Naive B cell (primary cell): ENCODE data around the gene REELD1. TPM values are rescaled to one million over a fixed set of nuclear protein-coding genes. Genes with fewer than 3 reads are reported as not detected.

Experiments used
- ATAC-seq, 2 donors: fragments of 150-1000 bp; cut with Tn5 transposase; 2 replicates each; pipeline ENCODE4 v1.10.0; 2021; ENCODE audit warnings: low read depth in 2 of 2, mild to moderate bottlenecking in 2 of 2, moderate library complexity in 2 of 2
- DNase-seq: peaks from one replicate; pipeline ENCODE4 v3.0.0; 2022
- H3K27ac Mint-ChIP-seq, 6 donors: one replicate each; pipeline ENCODE4 v1.8.0; 2020 to 2022; ENCODE audit warnings: mild to moderate bottlenecking in 6 of 6, mixed read lengths in 6 of 6, moderate library complexity in 5 of 6, inconsistent platforms in 2 of 6
- H3K27me3 Mint-ChIP-seq, 3 donors: one replicate each; pipeline ENCODE4 v1.8.0; 2021 to 2022; ENCODE audit warnings: mixed read lengths in 3 of 3, mild to moderate bottlenecking in 1 of 3
- H3K36me3 Mint-ChIP-seq, 2 donors: one replicate each; pipeline ENCODE4 v1.8.0; 2020 to 2022; ENCODE audit warnings: mixed read lengths in 2 of 2, inconsistent platforms in 1 of 2, mild to moderate bottlenecking in 1 of 2
- H3K4me1 Mint-ChIP-seq, 3 donors: one replicate each; pipeline ENCODE4 v1.8.0; 2020 to 2022; ENCODE audit warnings: mixed read lengths in 3 of 3, inconsistent platforms in 1 of 3, mild to moderate bottlenecking in 1 of 3, moderate library complexity in 1 of 3
- H3K4me3 Mint-ChIP-seq, 8 donors: one replicate each; pipeline ENCODE4 v1.8.0; 2020 to 2022; ENCODE audit warnings: mild to moderate bottlenecking in 8 of 8, mixed read lengths in 8 of 8, moderate library complexity in 8 of 8, inconsistent platforms in 2 of 8
- H3K9me3 Mint-ChIP-seq, 7 donors: one replicate each; pipeline ENCODE4 v1.8.0; 2020 to 2022; ENCODE audit warnings: mixed read lengths in 7 of 7, mild to moderate bottlenecking in 5 of 7, inconsistent platforms in 2 of 7, moderate library complexity in 1 of 7
- polyA plus RNA-seq, 6 donors: library from polyadenylated mRNA; unstranded; fragments of 300-500 nt; fragmentation: Illumina TruSeq; gene quantifications; one replicate each; pipeline ENCODE4 v1.2.3, GENCODE V29; 2021; ENCODE audit warnings: low read depth in 6 of 6

REELD1 gene
- polyA plus RNA-seq, 6 donors from 2014 or later = 0.18 to 3.4 TPM; not detected in 4

DNA sequence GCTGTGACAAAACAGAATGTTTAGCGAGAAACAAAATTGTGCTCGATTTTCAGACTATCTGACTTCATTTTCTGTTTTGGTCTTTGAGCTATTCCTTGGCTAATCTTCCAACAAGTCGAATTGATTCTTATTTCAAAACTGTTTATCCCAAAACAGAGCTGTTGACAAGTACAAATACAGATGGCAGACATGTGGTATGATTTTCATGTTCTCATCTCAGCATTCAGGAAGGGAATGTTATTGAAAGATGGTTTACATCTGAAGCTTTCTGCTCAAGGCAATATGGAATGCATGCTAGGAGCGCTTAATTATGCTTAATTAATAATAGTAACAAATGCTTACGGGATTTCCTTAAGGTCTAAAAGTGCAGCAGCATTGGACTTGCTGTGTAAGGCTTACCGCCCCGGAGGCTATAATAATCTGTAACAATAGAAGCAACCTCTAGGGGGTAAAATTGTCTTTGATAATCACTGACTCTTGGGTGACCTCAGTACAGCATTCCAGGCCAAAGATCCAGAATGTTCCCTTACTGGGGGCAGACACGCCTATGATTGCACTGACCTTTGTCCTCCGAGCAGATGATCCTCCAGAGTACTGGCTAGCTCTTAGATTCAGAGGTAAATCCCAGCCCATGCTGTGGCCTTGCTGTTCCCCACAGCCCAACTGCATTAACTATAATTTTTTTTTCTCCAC, 22.4 kb upstream of the REELD1 start:
- Mint-ChIP-seq H3K4me3 (no peak overlapping the region), H3K27ac (no peak overlapping the region), H3K36me3 (peaks cover 21% of the 10 kb centered on the region in 2 donors)

DNA sequence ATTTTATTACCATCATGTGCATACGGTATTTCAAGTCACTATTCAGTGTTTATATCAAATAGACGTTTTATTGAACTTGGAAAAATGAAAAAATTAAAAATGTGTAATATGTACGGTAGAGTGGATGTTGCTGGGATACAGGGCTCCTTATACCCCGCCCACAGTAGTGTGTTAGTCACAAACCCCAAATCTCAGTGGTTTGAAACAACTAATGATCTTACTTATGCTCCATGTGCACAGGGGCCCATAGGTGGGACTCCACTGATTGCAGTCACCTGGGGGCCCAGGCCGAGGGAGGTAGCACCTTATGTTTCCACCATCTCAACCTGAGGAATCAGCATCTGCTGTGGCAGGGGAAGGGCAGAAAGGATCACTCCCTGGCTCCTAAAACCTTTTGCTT, 20.7 kb upstream of the REELD1 start:
- Mint-ChIP-seq H3K4me3 (no peak overlapping the region), H3K27ac (peak overlapping the region in 1 of 6 donors; percentile 56), H3K9me3 (no peaks in the 10 kb centered on the region), H3K4me1 (peaks cover 0 to 6% (median 0%) of the 10 kb centered on the region in 3 donors), H3K36me3 (peaks cover 19 to 21% of the 10 kb centered on the region in 2 donors), H3K27me3 (no peaks in the 10 kb centered on the region)
- ATAC-seq (no peak), DNase-seq (no peak)

More for the DNA sequence above, 22.4 kb upstream of the REELD1 start:
- Mint-ChIP-seq H3K27me3 (no peaks in the 10 kb centered on the region), H3K9me3 (no peaks in the 10 kb centered on the region), H3K4me1 (peaks cover 0 to 6% (median 0%) of the 10 kb centered on the region in 3 donors)
- no peak for DNase-seq
- no peak for ATAC-seq

DNA sequence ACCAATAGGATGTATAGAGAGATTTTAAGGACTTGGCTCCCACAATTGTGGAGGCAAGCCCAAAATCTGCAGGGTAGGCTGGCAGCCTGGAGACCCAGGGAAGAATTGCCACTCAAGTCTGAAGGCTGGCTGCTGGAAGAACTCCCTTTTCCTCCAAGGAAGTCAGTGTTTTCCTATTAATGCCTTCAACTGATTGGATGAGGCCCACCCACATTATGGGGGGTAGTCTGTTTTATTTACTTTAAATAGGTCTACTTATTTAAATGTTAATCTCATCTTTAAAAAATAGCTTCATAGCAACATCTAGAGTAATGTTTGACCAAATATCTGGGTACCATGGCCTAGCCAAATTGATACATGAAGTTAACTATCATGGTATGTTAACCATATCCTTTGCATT, 20.1 kb upstream of the REELD1 start:
- Mint-ChIP-seq H3K4me1 (peaks cover 0 to 6% (median 0%) of the 10 kb centered on the region in 3 donors), H3K9me3 (no peaks in the 10 kb centered on the region), H3K36me3 (peaks cover 19 to 21% of the 10 kb centered on the region in 2 donors), H3K4me3 (no peak overlapping the region), H3K27ac (no peak overlapping the region), H3K27me3 (no peaks in the 10 kb centered on the region)
- ATAC-seq = no peak
- DNase-seq = no peak

DNA sequence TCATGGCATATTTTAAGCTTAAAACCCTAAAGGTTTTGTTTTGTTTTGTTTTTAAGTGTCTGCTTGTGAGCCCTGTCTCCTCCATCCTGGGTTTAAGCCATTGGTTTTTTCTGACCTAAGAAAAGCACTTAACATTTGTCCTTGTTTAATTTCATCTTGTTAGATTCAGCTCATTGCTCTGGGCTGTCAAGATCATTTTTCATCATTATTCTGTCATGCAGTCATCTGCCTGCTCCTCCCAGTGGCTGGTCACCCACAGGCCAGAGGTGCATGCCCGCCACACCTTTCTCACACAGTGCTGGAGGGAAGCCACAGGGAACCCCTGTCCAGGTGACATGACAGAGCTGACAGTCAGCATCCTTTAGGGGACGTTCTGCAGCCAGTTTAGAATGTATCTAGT, 11.7 kb upstream of the REELD1 start:
- no peak overlapping the region for H3K4me3 Mint-ChIP-seq
- peaks cover 0 to 7% (median 4%) of the 10 kb centered on the region in 3 donors for H3K27me3 Mint-ChIP-seq
- H3K9me3 Mint-ChIP-seq = peaks cover 0 to 3% (median 0%) of the 10 kb centered on the region in 7 donors
- DNase-seq (no peak), ATAC-seq (no peak)
- peaks cover 16 to 22% of the 10 kb centered on the region in 2 donors for H3K36me3 Mint-ChIP-seq
- H3K27ac Mint-ChIP-seq = no peak overlapping the region
- no peaks in the 10 kb centered on the region for H3K4me1 Mint-ChIP-seq

DNA sequence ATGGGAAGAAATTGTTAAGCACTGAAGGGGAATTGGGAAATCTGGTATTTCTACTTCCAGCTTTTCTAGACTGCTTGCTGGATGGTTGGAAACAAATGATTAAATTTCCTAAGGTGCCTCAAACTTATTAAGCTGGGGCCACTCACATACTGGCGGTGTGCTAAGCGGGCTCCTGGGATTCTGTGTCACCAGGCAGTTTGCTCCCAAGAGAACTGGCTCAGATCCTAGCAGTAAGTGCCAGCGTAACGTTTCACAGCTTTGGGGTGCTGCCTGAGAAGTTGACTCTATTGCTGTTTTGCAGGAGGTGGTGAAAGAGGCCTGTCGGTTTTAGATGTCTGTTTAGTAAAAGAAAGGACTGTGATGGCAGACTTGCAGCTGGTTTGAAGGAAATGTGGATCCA, 6.9 kb upstream of the REELD1 start:
- Mint-ChIP-seq H3K4me1 (no peaks in the 10 kb centered on the region), H3K36me3 (peaks cover 8 to 16% of the 10 kb centered on the region in 2 donors), H3K4me3 (no peak overlapping the region), H3K9me3 (peaks cover 0 to 3% (median 0%) of the 10 kb centered on the region in 7 donors), H3K27ac (no peak overlapping the region), H3K27me3 (peaks cover 0 to 13% (median 4%) of the 10 kb centered on the region in 3 donors)
- DNase-seq (no peak), ATAC-seq (no peak)

DNA sequence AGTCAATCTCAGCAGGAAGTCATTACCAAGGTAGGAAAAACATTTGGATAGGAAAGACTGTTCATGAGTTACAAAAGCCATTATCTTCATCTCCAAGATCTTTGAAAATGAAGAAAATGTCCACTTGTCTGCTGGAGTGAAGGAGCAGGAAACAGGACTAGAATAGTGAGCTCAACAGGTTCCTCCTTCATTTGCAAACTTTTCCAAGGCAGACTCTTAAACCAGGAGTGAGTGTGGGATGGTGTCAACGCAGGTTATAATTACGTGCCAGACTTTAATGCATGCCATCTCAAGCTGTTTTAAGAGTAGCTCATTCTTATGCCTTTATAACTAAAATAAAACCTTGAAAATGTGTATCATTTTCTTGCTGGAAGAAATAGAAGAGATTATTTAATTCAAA, 3.4 kb upstream of the REELD1 start:
- Mint-ChIP-seq H3K27me3 (peaks cover 0 to 21% (median 8%) of the 10 kb centered on the region in 3 donors), H3K36me3 (no peaks in the 10 kb centered on the region), H3K4me3 (no peak overlapping the region), H3K9me3 (no peaks in the 10 kb centered on the region), H3K4me1 (no peaks in the 10 kb centered on the region), H3K27ac (no peak overlapping the region)
- DNase-seq (no peak), ATAC-seq (no peak)

DNA sequence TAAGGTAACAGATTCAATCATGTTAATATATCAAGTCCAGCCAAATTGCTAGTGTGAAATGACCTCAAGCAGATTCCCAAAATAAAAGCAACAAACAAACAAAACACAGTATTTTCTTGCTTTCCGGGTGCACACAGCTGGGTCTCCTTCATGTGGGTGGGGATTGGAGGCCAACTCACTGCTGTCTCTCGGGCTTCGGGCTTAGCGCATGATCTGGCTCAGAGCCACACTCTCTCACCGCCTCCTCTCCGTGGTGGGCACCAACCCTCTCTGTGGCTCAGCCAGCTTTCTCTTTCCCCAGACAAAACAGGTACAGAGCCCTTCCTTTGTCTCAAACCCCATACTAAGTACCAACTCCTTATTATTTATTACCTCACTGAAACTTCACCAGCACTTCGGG, 2.9 kb upstream of the REELD1 start:
- no peak overlapping the region for H3K4me3 Mint-ChIP-seq
- no peak overlapping the region for H3K27ac Mint-ChIP-seq
- H3K36me3 Mint-ChIP-seq = no peaks in the 10 kb centered on the region
- no peaks in the 10 kb centered on the region for H3K9me3 Mint-ChIP-seq
- H3K4me1 Mint-ChIP-seq = no peaks in the 10 kb centered on the region
- DNase-seq = no peak
- ATAC-seq = no peak
- peaks cover 0 to 21% (median 8%) of the 10 kb centered on the region in 3 donors for H3K27me3 Mint-ChIP-seq

DNA sequence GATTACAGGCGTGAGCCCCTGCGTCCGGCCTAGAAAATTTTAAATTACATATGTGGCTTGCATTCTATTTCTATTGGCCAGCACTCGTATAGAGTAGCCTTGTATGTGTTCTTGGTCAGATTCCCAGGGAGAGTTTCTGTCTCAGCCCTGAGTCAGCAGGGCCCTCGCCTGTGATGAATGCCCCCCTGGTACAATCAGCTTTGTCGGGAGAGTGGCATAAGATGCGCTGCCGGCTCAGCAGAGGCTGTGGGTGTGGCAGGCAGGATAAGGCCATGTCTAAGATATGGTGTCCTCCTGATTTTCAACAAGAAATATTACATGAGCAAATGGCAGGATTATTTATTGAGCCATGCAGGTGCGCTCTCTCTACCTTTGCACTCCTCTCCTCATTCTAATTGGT, 1.6 kb upstream of the REELD1 start:
- H3K27me3 Mint-ChIP-seq = peaks cover 0 to 14% (median 4%) of the 10 kb centered on the region in 3 donors
- no peaks in the 10 kb centered on the region for H3K4me1 Mint-ChIP-seq
- no peak for DNase-seq
- no peak for ATAC-seq
- H3K27ac Mint-ChIP-seq = peak overlapping the region in 1 of 6 donors; percentile 24
- H3K36me3 Mint-ChIP-seq = no peaks in the 10 kb centered on the region
- no peak overlapping the region for H3K4me3 Mint-ChIP-seq
- H3K9me3 Mint-ChIP-seq = no peaks in the 10 kb centered on the region

DNA sequence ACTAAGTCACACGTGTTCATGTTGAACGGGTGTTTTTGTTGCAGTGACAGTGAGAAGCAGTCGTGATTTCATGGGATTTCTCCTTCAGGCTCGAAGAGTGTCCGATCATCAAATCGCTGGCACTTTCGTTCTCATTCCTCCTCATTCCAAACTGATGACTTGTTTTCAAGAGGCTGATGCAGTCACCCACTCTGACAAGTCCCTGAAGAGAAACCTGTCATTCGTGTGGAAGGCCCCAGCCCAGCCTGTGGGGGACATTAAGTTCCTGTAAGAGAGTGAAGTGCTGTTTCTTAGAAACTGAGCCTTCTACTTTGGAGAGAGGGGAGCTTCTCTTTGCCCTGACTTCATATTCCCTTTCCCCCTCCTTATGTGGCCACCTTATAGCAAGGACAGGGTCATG, 8.0 kb downstream of the REELD1 start:
- ATAC-seq = no peak
- H3K4me1 Mint-ChIP-seq = no peaks in the 10 kb centered on the region

DNA sequence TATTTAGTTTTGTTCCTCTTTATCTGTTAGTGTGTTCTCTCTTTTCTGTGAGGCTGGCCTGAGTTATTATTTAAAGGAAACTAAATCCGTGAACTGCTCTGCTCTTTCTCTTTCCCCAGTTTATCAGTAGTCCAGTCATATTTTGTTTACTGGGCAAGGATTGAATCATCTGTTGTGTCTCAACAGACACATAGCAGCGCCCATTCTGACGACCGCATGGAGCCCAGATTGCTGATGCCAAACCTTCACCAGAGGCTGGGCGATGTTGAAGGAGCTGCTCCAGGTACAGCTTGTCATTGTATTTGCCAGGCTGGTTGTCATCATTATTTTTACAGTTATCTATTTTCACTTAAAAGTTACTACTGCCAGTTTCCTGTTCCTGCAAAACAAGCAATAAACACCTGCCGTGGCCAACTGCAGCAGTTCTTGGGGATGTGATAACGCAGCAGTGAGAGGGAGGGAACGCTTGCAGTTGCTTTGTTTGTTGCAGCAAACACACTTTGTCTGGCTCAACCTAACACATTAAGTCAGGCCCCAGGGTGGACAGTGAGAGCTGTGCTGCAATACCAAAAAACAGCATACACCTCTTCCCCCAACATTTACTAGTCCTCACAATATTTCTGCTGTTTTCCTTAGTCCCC, 10.1 kb downstream of the REELD1 start:
- DNase-seq = no peak
- H3K27ac Mint-ChIP-seq = no peak overlapping the region
- H3K9me3 Mint-ChIP-seq = no peaks in the 10 kb centered on the region
- no peaks in the 10 kb centered on the region for H3K4me1 Mint-ChIP-seq
- peaks cover 0 to 7% of the 10 kb centered on the region in 2 donors for H3K36me3 Mint-ChIP-seq
- ATAC-seq = no peak
- H3K27me3 Mint-ChIP-seq = peaks cover 0 to 10% (median 0%) of the 10 kb centered on the region in 3 donors
- H3K4me3 Mint-ChIP-seq = peak overlapping the region in 1 of 8 donors; percentile 5

More for the DNA sequence above, 8.0 kb downstream of the REELD1 start:
- Mint-ChIP-seq H3K36me3 (peaks cover 0 to 7% of the 10 kb centered on the region in 2 donors), H3K4me3 (no peak overlapping the region), H3K27me3 (peaks cover 0 to 10% (median 0%) of the 10 kb centered on the region in 3 donors), H3K27ac (peak overlapping the region in 1 of 6 donors; percentile 64), H3K9me3 (no peaks in the 10 kb centered on the region)
- no peak for DNase-seq

DNA sequence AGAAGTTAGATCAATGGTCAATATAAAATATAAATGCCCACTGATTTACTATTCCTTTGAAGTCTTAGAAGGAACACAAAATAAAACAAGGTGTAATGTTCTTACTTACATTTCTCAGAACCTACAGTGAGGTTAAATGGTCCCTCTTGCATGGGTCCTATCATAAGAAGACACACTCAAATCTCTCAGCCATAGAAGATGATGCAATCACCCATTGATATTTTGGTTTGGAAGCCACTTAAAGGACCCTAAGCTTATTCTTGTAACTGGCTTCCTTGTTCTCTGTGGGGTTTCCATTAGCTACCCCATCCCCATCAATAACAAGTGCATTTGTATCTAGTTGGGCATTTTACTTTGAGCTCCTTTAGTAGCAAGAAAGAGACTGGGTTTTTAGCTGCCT, 15.1 kb downstream of the REELD1 start:
- peaks cover 0 to 6% (median 3%) of the 10 kb centered on the region in 7 donors for H3K9me3 Mint-ChIP-seq
- H3K27ac Mint-ChIP-seq = no peak overlapping the region
- H3K4me3 Mint-ChIP-seq = no peak overlapping the region
- no peak for DNase-seq
- H3K4me1 Mint-ChIP-seq = no peaks in the 10 kb centered on the region
- H3K27me3 Mint-ChIP-seq = peaks cover 0 to 17% (median 0%) of the 10 kb centered on the region in 3 donors
- peaks cover 0 to 7% of the 10 kb centered on the region in 2 donors for H3K36me3 Mint-ChIP-seq
- ATAC-seq = no peak

DNA sequence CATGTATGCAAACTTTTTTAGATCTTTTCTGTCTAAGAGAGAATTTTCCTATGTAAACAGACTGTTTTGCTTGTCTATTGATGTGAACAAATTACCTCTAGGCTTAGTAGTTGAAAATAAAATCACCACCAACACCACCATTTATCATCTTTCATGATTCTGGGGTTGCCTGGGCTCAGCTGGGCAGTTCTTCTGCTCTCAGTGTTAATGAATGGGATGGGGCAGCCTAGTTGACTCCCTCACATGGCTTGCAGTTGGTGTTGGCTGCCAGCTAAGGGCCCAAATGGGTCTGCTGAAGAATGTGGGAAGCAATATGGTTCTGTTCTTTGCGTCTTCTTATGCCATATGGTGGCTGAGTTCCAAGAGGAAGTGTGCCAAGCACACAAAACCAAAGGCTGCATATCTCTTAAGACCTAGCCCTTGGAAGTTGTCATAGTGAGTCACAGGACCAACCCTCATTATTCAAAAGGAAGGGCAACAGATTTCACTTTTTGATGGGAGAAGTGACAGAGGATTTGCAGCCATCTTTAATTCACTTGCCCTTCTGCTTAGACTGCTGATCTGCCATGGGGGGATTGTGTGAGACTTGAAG, 17.9 kb downstream of the REELD1 start:
- Mint-ChIP-seq H3K27me3 (peaks cover 0 to 17% (median 11%) of the 10 kb centered on the region in 3 donors), H3K27ac (peak overlapping the region in 2 of 6 donors; percentile 27 to 71), H3K36me3 (no peaks in the 10 kb centered on the region), H3K4me1 (no peaks in the 10 kb centered on the region), H3K9me3 (peaks cover 0 to 6% (median 3%) of the 10 kb centered on the region in 7 donors), H3K4me3 (no peak overlapping the region)
- DNase-seq (no peak), ATAC-seq (no peak)

DNA sequence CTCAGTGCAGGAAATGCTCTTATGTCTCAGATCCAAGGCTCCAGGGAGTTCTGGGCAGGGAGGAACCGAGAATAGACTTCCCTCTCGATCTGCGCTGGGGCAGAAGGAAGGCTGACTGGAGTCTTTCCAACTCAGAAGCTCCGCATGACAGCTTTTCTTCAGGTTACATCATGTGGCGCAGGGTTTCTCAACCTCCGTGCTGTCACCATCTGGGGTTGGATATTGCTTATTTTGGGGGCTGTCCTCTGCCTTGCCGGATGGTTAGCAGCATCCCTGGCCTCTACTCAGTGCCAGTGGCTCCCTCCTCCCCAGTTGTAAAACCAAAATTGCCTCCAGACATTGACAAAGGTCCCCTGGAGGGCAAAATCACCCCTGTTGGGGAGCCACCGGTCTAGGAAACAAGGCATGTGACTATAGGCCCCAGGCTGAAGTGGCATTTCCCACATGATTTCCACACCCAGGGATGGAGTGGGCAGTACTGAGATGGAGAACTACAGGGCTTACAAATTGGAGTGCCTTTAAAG, 21.4 kb downstream of the REELD1 start:
- DNase-seq (no peak), ATAC-seq (no peak)
- peaks cover 5 to 23% (median 23%) of the 10 kb centered on the region in 3 donors for H3K27me3 Mint-ChIP-seq
- no peaks in the 10 kb centered on the region for H3K4me1 Mint-ChIP-seq
- no peak overlapping the region for H3K27ac Mint-ChIP-seq
- H3K36me3 Mint-ChIP-seq = peaks cover 0 to 5% of the 10 kb centered on the region in 2 donors
- H3K9me3 Mint-ChIP-seq = peaks cover 0 to 6% (median 3%) of the 10 kb centered on the region in 7 donors
- no peak overlapping the region for H3K4me3 Mint-ChIP-seq
